ENCODE measurements around the gene BMPR2. TPM values are rescaled to one million over a fixed set of nuclear protein-coding genes. Genes with fewer than 3 reads are reported as not detected.

BMPR2 gene
- total and polyA plus RNA-seq, 2 of the 8 experiments (the other 6 are each of a cell fraction or from before 2014, with no cell fraction given) = 5.5 to 19.8 TPM

DNA sequence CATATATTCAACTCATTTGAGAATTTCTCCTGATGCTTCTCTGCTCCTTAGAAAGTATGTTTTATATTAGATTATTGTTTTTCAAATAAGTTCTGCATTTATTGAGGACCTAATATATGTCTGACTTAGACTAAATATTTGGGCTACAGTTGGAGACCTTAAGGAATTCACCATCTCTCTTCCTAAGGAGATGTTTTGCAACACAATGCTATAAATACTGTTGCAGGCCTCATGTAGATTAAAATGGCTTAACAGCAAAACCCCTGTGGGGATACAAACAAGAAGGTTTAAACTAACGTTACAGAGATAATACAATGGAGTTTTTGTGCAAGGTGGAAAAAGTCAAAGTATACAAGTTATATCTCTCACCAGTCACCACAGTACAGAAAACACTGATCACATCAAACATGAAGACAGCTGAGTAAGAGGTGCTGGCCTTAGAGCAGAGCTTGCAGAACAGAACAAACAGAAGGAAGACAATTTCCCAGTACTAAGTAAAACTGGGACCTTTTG lies 20.1 kb upstream of the BMPR2 start:
- no peak overlapping the region for H3K4ac ChIP-seq (replicated peaks; ENCODE audit: insufficient read length, low read depth, low read length)
- H3K4me3 ChIP-seq (ENCODE audit: extremely low read depth in 1 of 4, insufficient read depth in 2 of 4, low read depth in 3 of 4, low read length in 4 of 4) = peak overlapping the region in 1 of 4 experiments; percentile 7; a peak in 2 of 8 replicates
- no peak overlapping the region for H3K18ac ChIP-seq (ENCODE audit: extremely low read depth, low read length)
- no peak overlapping the region for H2BK15ac ChIP-seq (ENCODE audit: low read length)
- no peak overlapping the region for H3K14ac ChIP-seq (ENCODE audit: insufficient read length)
- H3K23ac ChIP-seq (ENCODE audit: insufficient read length) = no peak overlapping the region
- no peak overlapping the region for H4K91ac ChIP-seq (replicated peaks; ENCODE audit: insufficient read length, low read length)
- H3K4me1 ChIP-seq (replicated peaks in 1 of 4; ENCODE audit: control insufficient read depth in 3 of 4, insufficient read depth in 4 of 4, low read length in 3 of 4) = peaks cover 0 to 4% (median 2%) of the 10 kb centered on the region in 4 experiments; a peak in 4 of 7 replicates
- POLR2A ChIA-PET (ENCODE audit: partially characterized antibody) = interaction anchor here (0.5 kb wide), 1 partner anchor 28 kb away, joined by 3 read pairs; no protein-coding TSS in a partner anchor
- no peaks in the 10 kb centered on the region for H3K36me3 ChIP-seq (ENCODE audit: control insufficient read depth in 2 of 4, insufficient read depth in 4 of 4, low read length in 3 of 4)
- H3K56ac ChIP-seq (replicated peaks; ENCODE audit: insufficient read length, low read depth, low read length) = no peak overlapping the region
- no peaks in the 10 kb centered on the region for H3K79me1 ChIP-seq (ENCODE audit: low read depth, low read length)
- H3K9me3 ChIP-seq (ENCODE audit: insufficient read depth in 2 of 2, low read depth in 1 of 2, low read length in 1 of 2) = no peaks in the 10 kb centered on the region
- no peak overlapping the region for H2AFZ ChIP-seq (ENCODE audit: low read length)
- H3K27me3 ChIP-seq (replicated peaks in 1 of 4; ENCODE audit: control insufficient read depth in 3 of 4, extremely low read depth in 1 of 4, insufficient read depth in 3 of 4, low read length in 3 of 4) = no peaks in the 10 kb centered on the region
- CTCF ChIA-PET (ENCODE audit: partially characterized antibody) = interaction anchor here (1.2 kb wide), 1 partner anchor 9 kb away, joined by 3 read pairs; no protein-coding TSS in a partner anchor
- no peaks in the 10 kb centered on the region for H3K23me2 ChIP-seq (ENCODE audit: low read depth, low read length)
- H3K79me2 ChIP-seq (ENCODE audit: control insufficient read depth in 1 of 2, insufficient read depth in 2 of 2, low read length in 2 of 2) = no peaks in the 10 kb centered on the region
- H3K9ac ChIP-seq (replicated peaks in 1 of 4; ENCODE audit: extremely low read depth in 1 of 4, low read depth in 3 of 4, low read length in 3 of 4) = no peak overlapping the region
- no peak overlapping the region for H3K27ac ChIP-seq (ENCODE audit: low read depth, low read length)
- no peak overlapping the region for H2BK120ac ChIP-seq (replicated peaks; ENCODE audit: low read depth, low read length)
- no peak overlapping the region for H2BK12ac ChIP-seq (ENCODE audit: low read depth, low read length)
- 0% methylated on average over 1 of the region's 1 CpG; no CpG with 5 or more reads in 1 of the 2 experiments for WGBS, 2 experiments (ENCODE audit: extremely low coverage in 1 of 2, insufficient coverage in 1 of 2, insufficient read length in 1 of 2, insufficient replicate concordance in 2 of 2, low coverage in 1 of 2, low lambda C conversion rate in 2 of 2, missing lambda C conversion rate in 1 of 2)
- DNase-seq (ENCODE audit: low read depth in 1 of 2, low spot score in 2 of 2) (no peak), FAIRE-seq (peak; percentile 48)
- TF ChIP-seq POU5F1 (IDR thresholded peaks at IDR 0.05; ENCODE audit: low read depth, low read length) (no peak), CHD2 (IDR thresholded peaks at IDR 0.05; ENCODE audit: low read length) (no peak), CEBPB (IDR thresholded peaks at IDR 0.05; ENCODE audit: low read depth, low read length) (peak; percentile 45; the same call in 1 of the 2 replicates), GTF2F1 (IDR thresholded peaks at IDR 0.05; ENCODE audit: borderline replicate concordance, low read depth, low read length) (no peak), POLR2AphosphoS5 (IDR thresholded peaks at IDR 0.05; ENCODE audit: low read depth, low read length) (no peak)
- H3K4me2 ChIP-seq (ENCODE audit: insufficient read depth in 1 of 2, low read depth in 2 of 2, low read length in 2 of 2) = peak overlapping the region in 1 of 2 experiments; percentile 20; a peak in 1 of 4 replicates
- no peaks in the 10 kb centered on the region for H4K20me1 ChIP-seq (replicated peaks in 1 of 2; ENCODE audit: control insufficient read depth in 1 of 2, insufficient read depth in 2 of 2, low read length in 2 of 2)
- H2AK5ac ChIP-seq (ENCODE audit: low read depth, low read length) = no peak overlapping the region
- H2BK5ac ChIP-seq (ENCODE audit: low read depth, low read length) = no peak overlapping the region
- no peak overlapping the region for H4K8ac ChIP-seq (ENCODE audit: extremely low read depth, insufficient read depth, low read length)
- no peak overlapping the region for H4K5ac ChIP-seq (ENCODE audit: insufficient read length, low read depth, low read length)
- no peak overlapping the region for H2BK20ac ChIP-seq (ENCODE audit: low read length)
